ENCODE results near the gene PARD3B.

- TF ChIP-seq, protein P1, sequence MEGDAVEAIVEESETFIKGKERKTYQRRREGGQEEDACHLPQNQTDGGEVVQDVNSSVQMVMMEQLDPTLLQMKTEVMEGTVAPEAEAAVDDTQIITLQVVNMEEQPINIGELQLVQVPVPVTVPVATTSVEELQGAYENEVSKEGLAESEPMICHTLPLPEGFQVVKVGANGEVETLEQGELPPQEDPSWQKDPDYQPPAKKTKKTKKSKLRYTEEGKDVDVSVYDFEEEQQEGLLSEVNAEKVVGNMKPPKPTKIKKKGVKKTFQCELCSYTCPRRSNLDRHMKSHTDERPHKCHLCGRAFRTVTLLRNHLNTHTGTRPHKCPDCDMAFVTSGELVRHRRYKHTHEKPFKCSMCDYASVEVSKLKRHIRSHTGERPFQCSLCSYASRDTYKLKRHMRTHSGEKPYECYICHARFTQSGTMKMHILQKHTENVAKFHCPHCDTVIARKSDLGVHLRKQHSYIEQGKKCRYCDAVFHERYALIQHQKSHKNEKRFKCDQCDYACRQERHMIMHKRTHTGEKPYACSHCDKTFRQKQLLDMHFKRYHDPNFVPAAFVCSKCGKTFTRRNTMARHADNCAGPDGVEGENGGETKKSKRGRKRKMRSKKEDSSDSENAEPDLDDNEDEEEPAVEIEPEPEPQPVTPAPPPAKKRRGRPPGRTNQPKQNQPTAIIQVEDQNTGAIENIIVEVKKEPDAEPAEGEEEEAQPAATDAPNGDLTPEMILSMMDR (IDR thresholded peaks at IDR 0.05 in 2 of 3, conservative IDR thresholded peaks at IDR 0.05 in 1 of 3; ENCODE audit: borderline replicate concordance in 1 of 3, insufficient read depth in 1 of 3, low read depth in 2 of 3, low read length in 2 of 3), result no peak
- TF ChIP-seq ZNF274 (IDR thresholded peaks at IDR 0.05; ENCODE audit: low read depth, low read length) (no peak), EZH2 (IDR thresholded peaks at IDR 0.05) (no peak), POLR2A (IDR thresholded peaks at IDR 0.05; ENCODE audit: borderline replicate concordance, extremely low read depth, insufficient read depth, insufficient read length) (no peak), SIN3A (IDR thresholded peaks at IDR 0.05; ENCODE audit: low read depth) (no peak), ATF3 (IDR thresholded peaks at IDR 0.05) (no peak)
Measured at GRCh38 chr2:204692790-204693189, 147.5 kb downstream of the PARD3B start.
